ENCODE measurements around the gene APOBEC3G.

The APOBEC3G gene

GRCh38 chr22:39101226-39101625, 24.2 kb downstream of the APOBEC3G start:
- Histone ChIP-seq H3K36me3 (ENCODE audit: control insufficient read depth, insufficient read depth, low read length) (no peaks in the 10 kb centered on the region), H3K9ac (no peak overlapping the region), H3K9me3 (ENCODE audit: control insufficient read depth, low read length) (no peaks in the 10 kb centered on the region), H3K4me1 (peaks cover 3% of the 10 kb centered on the region), H3K4me2 (ENCODE audit: low read length) (no peak overlapping the region), H3K79me2 (no peaks in the 10 kb centered on the region), H3K27ac (no peak overlapping the region), H2AFZ (no peak overlapping the region), H3K27me3 (ENCODE audit: control insufficient read depth, insufficient read depth, low read length) (no peaks in the 10 kb centered on the region), H3K4me3 (ENCODE audit: low read depth, low read length) (no peak overlapping the region)
- no peak for TF ChIP-seq CTCF (IDR thresholded peaks at IDR 0.05)

- H3K27ac ChIP-seq: no peak overlapping the region
- no peaks in the 10 kb centered on the region for H3K36me3 ChIP-seq (ENCODE audit: control insufficient read depth, insufficient read depth, low read length)
- no peaks in the 10 kb centered on the region for H3K4me1 ChIP-seq
- no peaks in the 10 kb centered on the region for H3K79me2 ChIP-seq
- no peaks in the 10 kb centered on the region for H3K27me3 ChIP-seq (ENCODE audit: control insufficient read depth, insufficient read depth, low read length)
- no peaks in the 10 kb centered on the region for H3K9me3 ChIP-seq (ENCODE audit: control insufficient read depth, low read length)
- no peak overlapping the region for H3K4me2 ChIP-seq (ENCODE audit: low read length)
- TF ChIP-seq CTCF (IDR thresholded peaks at IDR 0.05): no peak
- H3K4me3 ChIP-seq (ENCODE audit: low read depth, low read length): no peak overlapping the region
- H3K9ac ChIP-seq: no peak overlapping the region
- no peak overlapping the region for H2AFZ ChIP-seq
These were observed 26.4 kb downstream of the APOBEC3G start for GRCh38 chr22:39103431-39103830.

- Histone ChIP-seq H3K27ac (no peak overlapping the region), H3K27me3 (ENCODE audit: control insufficient read depth, insufficient read depth, low read length) (no peaks in the 10 kb centered on the region), H3K9me3 (ENCODE audit: control insufficient read depth, low read length) (no peaks in the 10 kb centered on the region), H3K4me3 (ENCODE audit: low read depth, low read length) (no peak overlapping the region), H2AFZ (no peak overlapping the region), H3K4me2 (ENCODE audit: low read length) (no peak overlapping the region), H3K36me3 (ENCODE audit: control insufficient read depth, insufficient read depth, low read length) (no peaks in the 10 kb centered on the region), H3K9ac (no peak overlapping the region), H3K4me1 (no peaks in the 10 kb centered on the region), H3K79me2 (no peaks in the 10 kb centered on the region)
- TF ChIP-seq CTCF (IDR thresholded peaks at IDR 0.05): no peak
These were observed 29.3 kb downstream of the APOBEC3G start for GRCh38 chr22:39106326-39106725.

- no peak overlapping the region for H3K27ac ChIP-seq
- TF ChIP-seq CTCF (IDR thresholded peaks at IDR 0.05): no peak
- no peaks in the 10 kb centered on the region for H3K36me3 ChIP-seq (ENCODE audit: control insufficient read depth, insufficient read depth, low read length)
- H3K27me3 ChIP-seq (ENCODE audit: control insufficient read depth, insufficient read depth, low read length): no peaks in the 10 kb centered on the region
- no peak overlapping the region for H3K4me2 ChIP-seq (ENCODE audit: low read length)
- no peaks in the 10 kb centered on the region for H3K4me1 ChIP-seq
- no peak overlapping the region for H3K4me3 ChIP-seq (ENCODE audit: low read depth, low read length)
- no peak overlapping the region for H2AFZ ChIP-seq
- H3K79me2 ChIP-seq: no peaks in the 10 kb centered on the region
- no peaks in the 10 kb centered on the region for H3K9me3 ChIP-seq (ENCODE audit: control insufficient read depth, low read length)
- H3K9ac ChIP-seq: no peak overlapping the region
These were observed 31.4 kb downstream of the APOBEC3G start for GRCh38 chr22:39108487-39108886.

- Histone ChIP-seq H3K27me3 (ENCODE audit: control insufficient read depth, insufficient read depth, low read length) (no peaks in the 10 kb centered on the region), H3K27ac (no peak overlapping the region), H3K36me3 (ENCODE audit: control insufficient read depth, insufficient read depth, low read length) (no peaks in the 10 kb centered on the region), H3K4me1 (no peaks in the 10 kb centered on the region), H3K4me3 (ENCODE audit: low read depth, low read length) (no peak overlapping the region), H3K79me2 (no peaks in the 10 kb centered on the region), H3K9me3 (ENCODE audit: control insufficient read depth, low read length) (no peaks in the 10 kb centered on the region), H3K4me2 (ENCODE audit: low read length) (no peak overlapping the region), H2AFZ (no peak overlapping the region), H3K9ac (no peak overlapping the region)
- no peak for TF ChIP-seq CTCF (IDR thresholded peaks at IDR 0.05)
These were observed 32.3 kb downstream of the APOBEC3G start for GRCh38 chr22:39109361-39109760.
